ENCODE measurements around the gene BPI. TPM values are rescaled to one million over a fixed set of nuclear protein-coding genes. Genes with fewer than 3 reads are reported as not detected.
"Not testable (repeated sequence)": the region's sequence is repeated elsewhere in the genome, so short reads cannot be mapped to it uniquely, and the experiment has no call there.

BPI gene
- total RNA-seq, 1 donor, result under 0.01 TPM

- Histone ChIP-seq H3K27me3 (ENCODE audit: insufficient read depth, low read length) (peaks cover 4% of the 10 kb centered on the region), H3K27ac (ENCODE audit: low read depth, low read length) (no peak overlapping the region), H2AFZ (ENCODE audit: low read length) (no peak overlapping the region), H3K4me1 (ENCODE audit: insufficient read depth, low read length) (no peaks in the 10 kb centered on the region), H3K36me3 (ENCODE audit: insufficient read depth, low read length) (no peaks in the 10 kb centered on the region), H3K4me3 (ENCODE audit: insufficient read depth, low read length) (no peak overlapping the region), H4K20me1 (ENCODE audit: insufficient read depth, low read length) (no peaks in the 10 kb centered on the region), H3K4me2 (ENCODE audit: insufficient read depth, low read length) (no peak overlapping the region), H3K9me3 (ENCODE audit: low read depth, low read length) (no peaks in the 10 kb centered on the region), H3K79me2 (ENCODE audit: insufficient read depth, low read length) (no peaks in the 10 kb centered on the region)
- DNase-seq (ENCODE audit: insufficient read length, low spot score, missing footprints), result no peak
- TF ChIP-seq CTCF (IDR thresholded peaks at IDR 0.05; ENCODE audit: extremely low read depth, low read depth, low read length), result no peak
Observed at GRCh38 chr20:38313676-38314075, 9.7 kb downstream of the BPI start.

GRCh38 chr20:38314350-38314749, 10.4 kb downstream of the BPI start:
- not testable (repeated sequence) for DNase-seq (ENCODE audit: insufficient read length, low spot score, missing footprints); H3K4me1 ChIP-seq (ENCODE audit: insufficient read depth, low read length); H4K20me1 ChIP-seq (ENCODE audit: insufficient read depth, low read length); H3K9me3 ChIP-seq (ENCODE audit: low read depth, low read length); H3K36me3 ChIP-seq (ENCODE audit: insufficient read depth, low read length); H3K4me2 ChIP-seq (ENCODE audit: insufficient read depth, low read length); H3K27me3 ChIP-seq (ENCODE audit: insufficient read depth, low read length); H3K79me2 ChIP-seq (ENCODE audit: insufficient read depth, low read length); H2AFZ ChIP-seq (ENCODE audit: low read length); H3K27ac ChIP-seq (ENCODE audit: low read depth, low read length); H3K4me3 ChIP-seq (ENCODE audit: insufficient read depth, low read length)

- Histone ChIP-seq H3K27me3 (ENCODE audit: insufficient read depth, low read length) (peaks cover 4% of the 10 kb centered on the region), H2AFZ (ENCODE audit: low read length) (no peak overlapping the region), H3K4me1 (ENCODE audit: insufficient read depth, low read length) (no peaks in the 10 kb centered on the region), H3K79me2 (ENCODE audit: insufficient read depth, low read length) (no peaks in the 10 kb centered on the region), H4K20me1 (ENCODE audit: insufficient read depth, low read length) (no peaks in the 10 kb centered on the region), H3K4me3 (ENCODE audit: insufficient read depth, low read length) (no peak overlapping the region), H3K36me3 (ENCODE audit: insufficient read depth, low read length) (no peaks in the 10 kb centered on the region), H3K27ac (ENCODE audit: low read depth, low read length) (no peak overlapping the region), H3K9me3 (ENCODE audit: low read depth, low read length) (no peaks in the 10 kb centered on the region), H3K4me2 (ENCODE audit: insufficient read depth, low read length) (no peak overlapping the region)
- peak; percentile 44 for TF ChIP-seq CTCF (IDR thresholded peaks at IDR 0.05; ENCODE audit: extremely low read depth, low read depth, low read length)
- no peak for DNase-seq (ENCODE audit: insufficient read length, low spot score, missing footprints)
Observed at GRCh38 chr20:38315290-38315966, 11.5 kb downstream of the BPI start.

- DNase-seq (ENCODE audit: insufficient read length, low spot score, missing footprints), result no peak
- Histone ChIP-seq H2AFZ (ENCODE audit: low read length) (no peak overlapping the region), H3K27ac (ENCODE audit: low read depth, low read length) (no peak overlapping the region), H3K4me1 (ENCODE audit: insufficient read depth, low read length) (no peaks in the 10 kb centered on the region), H3K4me3 (ENCODE audit: insufficient read depth, low read length) (no peak overlapping the region), H4K20me1 (ENCODE audit: insufficient read depth, low read length) (no peaks in the 10 kb centered on the region), H3K27me3 (ENCODE audit: insufficient read depth, low read length) (peaks cover 4% of the 10 kb centered on the region), H3K9me3 (ENCODE audit: low read depth, low read length) (no peaks in the 10 kb centered on the region), H3K4me2 (ENCODE audit: insufficient read depth, low read length) (no peak overlapping the region), H3K79me2 (ENCODE audit: insufficient read depth, low read length) (no peaks in the 10 kb centered on the region), H3K36me3 (ENCODE audit: insufficient read depth, low read length) (no peaks in the 10 kb centered on the region)
- TF ChIP-seq CTCF (IDR thresholded peaks at IDR 0.05; ENCODE audit: extremely low read depth, low read depth, low read length), result no peak
Observed at GRCh38 chr20:38316341-38316740, 12.4 kb downstream of the BPI start.

All from osteoblast (primary cell).